Osteocyte (in vitro differentiated cells): ENCODE results near the gene PPL. TPM values are rescaled to one million over a fixed set of nuclear protein-coding genes. Genes with fewer than 3 reads are reported as not detected.
"Not testable (repeated sequence)": the region's sequence is repeated elsewhere in the genome, so short reads cannot be mapped to it uniquely, and the experiment has no call there.

Experiments used
- DNase-seq: peaks from one replicate; pipeline ENCODE4 v3.0.0; 2021; ENCODE audit warnings: mixed read lengths; ENCODE audit not compliant: unreplicated experiment; ENCODE audit errors: extremely low spot score
- H3K27ac Mint-ChIP-seq: one replicate; pipeline ENCODE4 v1.8.0; 2021; ENCODE audit warnings: mild to moderate bottlenecking, mixed read lengths; ENCODE audit not compliant: unreplicated experiment
- H3K27me3 Mint-ChIP-seq: one replicate; pipeline ENCODE4 v1.8.0; 2021; ENCODE audit warnings: mixed read lengths; ENCODE audit not compliant: unreplicated experiment
- H3K36me3 Mint-ChIP-seq: one replicate; pipeline ENCODE4 v1.8.0; 2021; ENCODE audit warnings: mixed read lengths; ENCODE audit not compliant: unreplicated experiment
- H3K4me1 Mint-ChIP-seq: one replicate; pipeline ENCODE4 v1.8.0; 2021; ENCODE audit warnings: mixed read lengths; ENCODE audit not compliant: unreplicated experiment
- H3K4me3 Mint-ChIP-seq: one replicate; pipeline ENCODE4 v1.8.0; 2021; ENCODE audit warnings: mild to moderate bottlenecking, moderate library complexity, mixed read lengths; ENCODE audit not compliant: unreplicated experiment
- H3K9me3 Mint-ChIP-seq: one replicate; pipeline ENCODE4 v1.8.0; 2021; ENCODE audit warnings: mixed read lengths; ENCODE audit not compliant: unreplicated experiment
- total RNA-seq: library from RNA; stranded (reverse); gene quantifications from 2 replicates; pipeline ENCODE4 v1.2.1, GENCODE V29; 2021
- TF ChIP-seq, protein P1 (sequence below): fragments of 200-600 bp; sonication (generic); IDR thresholded peaks from 2 replicates; pipeline ENCODE4 v1.5.0; 2021; ENCODE audit warnings: antibody characterized with exemption, mild to moderate bottlenecking, moderate library complexity

PPL gene
- total RNA-seq, 1 donor from 2014 or later: 10.3 TPM

DNA sequence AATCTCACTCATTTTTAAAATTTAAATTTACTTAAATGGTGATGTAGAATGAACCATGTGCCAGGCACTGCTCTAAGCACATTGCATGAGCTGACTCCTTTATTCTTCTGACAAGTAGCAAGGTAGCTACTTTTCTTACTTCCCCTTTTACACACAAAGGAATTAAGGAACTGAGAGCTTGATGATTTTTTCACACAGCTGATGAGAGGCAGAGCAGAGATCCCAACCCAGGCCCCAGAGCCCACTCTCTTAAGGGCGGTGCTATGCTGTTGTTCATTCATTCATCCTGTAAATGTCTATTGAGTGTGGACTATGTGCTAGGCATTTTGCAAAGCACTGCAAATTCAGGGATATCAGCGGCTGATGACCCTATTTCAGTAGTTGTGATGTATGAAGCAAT lies 39.1 kb upstream of the PPL start:
- Mint-ChIP-seq H3K27ac (no peak overlapping the region), H3K4me3 (no peak overlapping the region), H3K9me3 (no peaks in the 10 kb centered on the region), H3K4me1 (no peaks in the 10 kb centered on the region), H3K27me3 (peaks cover 25% of the 10 kb centered on the region), H3K36me3 (no peaks in the 10 kb centered on the region)
- no peak for DNase-seq
- TF ChIP-seq, protein P1, sequence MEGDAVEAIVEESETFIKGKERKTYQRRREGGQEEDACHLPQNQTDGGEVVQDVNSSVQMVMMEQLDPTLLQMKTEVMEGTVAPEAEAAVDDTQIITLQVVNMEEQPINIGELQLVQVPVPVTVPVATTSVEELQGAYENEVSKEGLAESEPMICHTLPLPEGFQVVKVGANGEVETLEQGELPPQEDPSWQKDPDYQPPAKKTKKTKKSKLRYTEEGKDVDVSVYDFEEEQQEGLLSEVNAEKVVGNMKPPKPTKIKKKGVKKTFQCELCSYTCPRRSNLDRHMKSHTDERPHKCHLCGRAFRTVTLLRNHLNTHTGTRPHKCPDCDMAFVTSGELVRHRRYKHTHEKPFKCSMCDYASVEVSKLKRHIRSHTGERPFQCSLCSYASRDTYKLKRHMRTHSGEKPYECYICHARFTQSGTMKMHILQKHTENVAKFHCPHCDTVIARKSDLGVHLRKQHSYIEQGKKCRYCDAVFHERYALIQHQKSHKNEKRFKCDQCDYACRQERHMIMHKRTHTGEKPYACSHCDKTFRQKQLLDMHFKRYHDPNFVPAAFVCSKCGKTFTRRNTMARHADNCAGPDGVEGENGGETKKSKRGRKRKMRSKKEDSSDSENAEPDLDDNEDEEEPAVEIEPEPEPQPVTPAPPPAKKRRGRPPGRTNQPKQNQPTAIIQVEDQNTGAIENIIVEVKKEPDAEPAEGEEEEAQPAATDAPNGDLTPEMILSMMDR: no peak

DNA sequence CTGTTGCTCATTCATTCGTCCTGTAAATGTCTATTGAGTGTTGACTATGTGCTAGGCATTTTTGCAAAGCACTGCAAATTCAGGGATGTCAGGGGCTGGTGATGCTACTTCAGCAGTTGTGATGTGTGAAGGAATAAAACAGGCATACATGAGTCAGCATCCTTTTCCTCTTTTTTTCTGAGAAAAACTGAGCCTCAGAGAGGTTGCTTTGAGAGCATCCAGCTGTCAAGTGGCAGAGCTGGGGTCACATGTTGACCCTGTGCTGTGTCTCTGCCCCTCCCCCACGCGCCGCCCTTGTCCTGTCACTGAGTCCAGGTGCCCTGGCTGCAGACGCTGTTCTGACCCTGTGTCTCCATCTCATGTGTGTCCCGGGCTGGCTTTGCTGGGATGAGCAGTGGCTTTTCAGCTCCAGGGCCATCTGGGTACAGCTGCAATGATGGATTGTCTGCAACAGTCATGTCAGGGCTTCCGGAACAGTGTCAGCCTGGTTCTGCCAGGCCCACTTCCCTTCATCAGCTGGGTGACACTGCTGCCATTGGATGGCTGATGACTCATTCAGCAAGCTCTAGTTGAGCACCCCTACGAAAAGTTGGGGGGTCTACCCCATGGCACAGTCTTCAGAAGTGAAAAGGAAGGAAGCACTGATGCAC lies 36.1 kb upstream of the PPL start:
- Mint-ChIP-seq H3K4me3 (no peak overlapping the region), H3K27ac (no peak overlapping the region), H3K27me3 (peaks cover 10% of the 10 kb centered on the region), H3K36me3 (no peaks in the 10 kb centered on the region), H3K4me1 (no peaks in the 10 kb centered on the region), H3K9me3 (no peaks in the 10 kb centered on the region)
- TF ChIP-seq, protein P1: no peak
- DNase-seq: no peak

DNA sequence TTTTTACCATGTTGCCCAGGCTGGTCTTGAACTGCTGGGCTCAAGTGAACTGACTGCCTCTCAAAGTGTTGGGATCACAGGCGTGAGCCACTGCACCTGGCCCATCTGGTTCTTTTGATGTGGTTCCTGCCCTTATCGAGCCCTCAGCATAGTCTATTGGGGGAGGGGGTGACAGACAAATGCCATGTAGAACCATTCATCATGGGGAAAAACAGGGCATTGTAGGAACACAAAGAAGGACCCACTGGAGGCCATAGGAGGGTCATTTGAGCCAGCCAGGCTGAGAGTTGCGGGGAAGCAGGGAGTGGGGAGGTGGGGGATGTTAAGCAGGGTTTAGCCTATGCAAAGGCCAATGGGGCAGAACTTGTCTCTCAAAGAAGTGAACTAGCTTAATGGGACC lies 33.1 kb upstream of the PPL start:
- no peak overlapping the region for H3K27ac Mint-ChIP-seq
- TF ChIP-seq, protein P1: no peak
- H3K4me1 Mint-ChIP-seq: no peaks in the 10 kb centered on the region
- H3K4me3 Mint-ChIP-seq: no peak overlapping the region
- no peak for DNase-seq
- H3K9me3 Mint-ChIP-seq: no peaks in the 10 kb centered on the region
- H3K36me3 Mint-ChIP-seq: no peaks in the 10 kb centered on the region
- peaks cover 6% of the 10 kb centered on the region for H3K27me3 Mint-ChIP-seq

DNA sequence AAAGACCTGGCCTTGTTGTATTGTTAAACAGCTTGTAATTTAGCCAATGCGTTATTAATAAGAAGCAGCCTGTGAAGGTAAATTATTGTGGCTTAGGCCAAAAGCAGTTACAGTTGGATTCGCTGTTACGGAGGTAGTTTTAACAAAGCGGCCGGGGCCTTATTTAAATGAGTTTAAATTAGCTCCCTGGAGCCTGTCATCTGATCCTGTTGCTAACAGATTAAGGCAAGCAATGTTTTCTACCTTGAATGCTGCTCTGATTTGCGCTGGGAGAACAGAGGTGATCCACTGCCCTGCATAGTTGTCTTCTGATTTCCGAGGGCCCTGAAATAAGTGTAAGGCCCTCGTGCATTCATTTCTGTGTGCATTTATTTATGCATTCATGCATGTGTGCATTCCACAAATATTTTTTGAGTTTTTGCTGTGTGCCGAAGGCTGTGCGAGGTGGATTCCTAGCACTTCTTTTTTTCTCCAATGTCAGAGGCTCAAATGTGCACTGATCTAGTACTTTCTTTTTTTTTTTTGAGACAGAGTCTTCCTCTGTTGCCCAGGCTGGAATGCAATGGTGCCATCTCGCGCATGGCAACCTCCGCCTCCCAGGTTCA lies 32.0 kb upstream of the PPL start:
- no peak for DNase-seq

DNA sequence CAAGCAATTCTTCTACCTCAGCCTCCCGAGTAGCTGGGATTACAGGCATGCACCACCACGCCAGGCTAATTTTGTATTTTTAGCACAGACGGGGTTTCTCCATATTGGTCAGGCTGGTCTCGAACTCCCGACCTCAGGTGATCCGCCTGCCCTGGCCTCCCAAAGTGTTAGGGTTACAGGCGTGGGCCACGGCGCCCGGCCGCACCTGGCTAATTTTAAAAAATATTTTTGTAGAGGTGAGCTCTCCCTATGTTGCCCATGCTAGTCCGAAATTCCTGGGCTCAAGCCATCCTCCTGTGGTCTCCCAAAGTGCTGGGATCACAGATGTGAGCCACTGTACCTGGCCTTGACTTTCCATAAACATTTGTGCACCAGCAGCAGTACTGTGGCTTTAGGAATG lies 31.3 kb upstream of the PPL start:
- not testable (repeated sequence) for H3K27ac Mint-ChIP-seq, H3K9me3 Mint-ChIP-seq, H3K4me1 Mint-ChIP-seq, H3K36me3 Mint-ChIP-seq, DNase-seq, H3K4me3 Mint-ChIP-seq, H3K27me3 Mint-ChIP-seq

More for the DNA sequence above, 32.0 kb upstream of the PPL start:
- TF ChIP-seq, protein P1: no peak
- H3K27me3 Mint-ChIP-seq: peaks cover 6% of the 10 kb centered on the region
- H3K4me3 Mint-ChIP-seq: no peak overlapping the region
- no peaks in the 10 kb centered on the region for H3K9me3 Mint-ChIP-seq
- H3K36me3 Mint-ChIP-seq: no peaks in the 10 kb centered on the region
- H3K27ac Mint-ChIP-seq: no peak overlapping the region
- no peaks in the 10 kb centered on the region for H3K4me1 Mint-ChIP-seq
